ENCODE results near the gene CFAP73.

GRCh38 chr12:113172185-113172584, 22.7 kb downstream of the CFAP73 start:
- no peak for TF ChIP-seq POLR2AphosphoS5 (IDR thresholded peaks at IDR 0.05)
- no peak for TF ChIP-seq CTCF (IDR thresholded peaks at IDR 0.05)
- TF ChIP-seq POLR2A (IDR thresholded peaks at IDR 0.05) = no peak

Measured in sigmoid colon (tissue), 4 donors.